NCI-H2029 (cell line): Measurements from ENCODE around the gene CDHR3.
A peak's percentile ranks its signal among the peaks of the same experiment; 100 is the strongest.

Experiments used
- DNase-seq: peaks from one replicate; lab custom pipeline; 2025; lab: John Stamatoyannopoulos, UW

CDHR3 gene

DNA sequence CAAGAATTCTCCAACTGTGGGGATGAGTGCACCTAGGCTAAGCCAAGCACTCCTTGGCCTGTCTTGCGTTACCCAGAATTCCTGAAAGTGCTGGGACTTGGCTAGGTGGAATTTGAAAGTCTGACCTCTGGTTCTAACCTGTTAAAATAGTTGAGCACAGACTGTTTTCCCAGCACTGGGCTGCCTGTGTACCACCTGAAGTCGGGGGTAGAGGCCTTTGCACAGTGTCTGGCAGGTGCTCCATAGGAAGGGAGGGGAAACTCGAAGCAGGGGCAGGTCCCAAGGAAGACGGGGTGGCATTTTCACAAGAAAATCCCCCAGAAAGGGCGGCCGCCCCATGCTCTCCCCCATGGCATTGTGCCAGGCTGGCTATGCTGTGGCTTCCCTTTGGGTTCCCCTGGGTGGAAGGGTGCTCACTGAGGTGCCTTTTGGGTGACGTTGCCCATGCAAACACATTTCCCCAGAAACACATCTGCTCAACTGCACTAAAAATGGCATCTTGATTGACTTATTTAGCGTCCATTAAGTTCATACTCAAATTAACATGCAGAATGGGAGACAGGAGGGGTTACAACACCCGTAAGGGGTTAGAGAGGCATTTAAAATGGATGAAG lies 86.2 kb downstream of the CDHR3 start:
- no peak for DNase-seq

DNA sequence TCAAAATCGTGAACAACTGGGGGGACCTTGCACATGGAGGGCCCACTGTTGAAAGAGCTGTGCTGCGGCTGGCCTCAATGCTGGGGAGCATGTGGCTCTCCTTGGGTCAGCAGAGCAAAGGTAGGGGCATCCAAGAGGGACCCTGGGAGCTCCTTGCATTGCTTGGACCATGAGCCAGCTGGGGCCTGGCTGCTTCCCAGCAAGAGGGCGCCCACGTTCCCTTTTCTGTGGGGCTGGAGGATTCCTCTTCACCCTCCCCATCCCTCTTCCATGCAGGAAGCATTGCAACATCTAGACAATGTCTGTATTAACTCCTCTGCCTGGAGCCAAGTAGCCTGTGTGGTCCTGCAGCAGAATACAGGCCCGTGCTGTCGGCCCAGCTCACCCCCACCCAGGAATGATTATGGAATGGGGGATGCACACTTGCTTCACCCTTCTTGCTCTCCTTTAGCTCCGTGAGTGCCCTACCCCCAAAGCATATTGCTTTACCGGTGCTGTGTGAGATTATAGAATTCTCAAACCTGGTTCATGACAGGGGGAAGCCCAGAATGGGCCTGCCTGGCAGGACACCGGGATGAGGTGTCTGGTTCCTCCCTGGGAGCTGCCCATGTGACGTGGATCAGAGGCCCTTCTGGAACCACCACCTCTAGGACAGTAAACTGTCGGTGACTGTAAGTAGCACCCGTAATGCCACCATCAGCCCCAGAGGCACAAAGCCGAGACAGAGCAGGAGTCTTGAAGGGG lies 87.1 kb downstream of the CDHR3 start:
- DNase-seq: no peak

DNA sequence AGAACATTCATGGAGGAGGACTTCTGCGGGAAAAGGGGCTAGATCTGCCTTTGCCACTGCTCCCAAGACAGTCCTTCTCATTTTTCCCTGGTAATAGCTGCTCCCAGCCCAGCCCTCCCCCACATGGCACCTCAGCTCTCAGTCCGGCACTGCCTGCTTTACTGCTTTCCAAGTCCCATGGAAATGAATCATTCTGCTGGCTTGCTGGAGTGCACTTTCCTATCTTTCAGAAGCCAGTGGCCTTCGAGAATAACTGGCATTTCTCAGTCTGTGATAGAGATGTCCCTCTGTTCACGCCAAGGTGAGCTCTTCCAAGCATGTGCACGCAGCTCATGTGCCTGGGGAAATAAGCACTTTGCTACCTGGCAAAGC lies 87.7 kb downstream of the CDHR3 start:
- no peak for DNase-seq

DNA sequence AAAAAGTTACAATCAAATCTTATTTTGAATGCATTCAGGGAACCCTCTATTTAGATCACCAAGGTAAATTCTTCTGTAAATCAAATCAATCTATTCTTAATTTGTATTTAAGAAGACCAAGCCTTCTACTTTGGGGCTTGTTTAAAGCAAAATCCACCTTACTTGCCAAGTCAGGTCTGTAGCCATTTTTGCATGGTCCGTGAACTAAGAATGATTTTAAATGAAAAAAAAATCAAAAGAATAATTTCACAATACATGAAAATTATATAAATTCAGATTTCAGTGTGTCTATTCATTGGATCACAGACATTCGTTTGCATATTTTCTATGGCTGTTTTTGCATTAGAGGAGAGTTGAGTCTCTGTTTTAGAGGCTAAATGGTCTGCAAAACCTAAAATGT lies 89.6 kb downstream of the CDHR3 start:
- DNase-seq: no peak

DNA sequence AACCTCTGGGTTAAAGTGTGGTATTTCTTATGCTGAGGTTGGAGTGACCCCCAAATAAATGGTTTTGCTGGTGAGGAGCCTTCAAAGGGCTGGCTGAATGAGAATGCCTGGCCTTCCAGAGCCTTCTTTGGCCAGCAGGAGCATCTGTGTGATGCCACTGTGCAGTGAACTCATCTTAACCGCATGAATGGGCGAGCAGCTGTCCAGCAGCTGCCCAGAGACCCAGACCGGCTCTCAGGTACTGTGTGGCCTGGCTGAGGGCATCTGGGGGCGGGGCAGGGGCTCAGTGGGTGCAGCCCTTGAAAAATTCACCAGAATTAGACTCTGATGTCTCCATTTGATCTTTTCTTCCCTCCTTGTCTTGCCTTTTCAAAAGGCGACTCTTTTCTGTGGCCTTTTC lies 90.0 kb downstream of the CDHR3 start:
- DNase-seq: no peak

DNA sequence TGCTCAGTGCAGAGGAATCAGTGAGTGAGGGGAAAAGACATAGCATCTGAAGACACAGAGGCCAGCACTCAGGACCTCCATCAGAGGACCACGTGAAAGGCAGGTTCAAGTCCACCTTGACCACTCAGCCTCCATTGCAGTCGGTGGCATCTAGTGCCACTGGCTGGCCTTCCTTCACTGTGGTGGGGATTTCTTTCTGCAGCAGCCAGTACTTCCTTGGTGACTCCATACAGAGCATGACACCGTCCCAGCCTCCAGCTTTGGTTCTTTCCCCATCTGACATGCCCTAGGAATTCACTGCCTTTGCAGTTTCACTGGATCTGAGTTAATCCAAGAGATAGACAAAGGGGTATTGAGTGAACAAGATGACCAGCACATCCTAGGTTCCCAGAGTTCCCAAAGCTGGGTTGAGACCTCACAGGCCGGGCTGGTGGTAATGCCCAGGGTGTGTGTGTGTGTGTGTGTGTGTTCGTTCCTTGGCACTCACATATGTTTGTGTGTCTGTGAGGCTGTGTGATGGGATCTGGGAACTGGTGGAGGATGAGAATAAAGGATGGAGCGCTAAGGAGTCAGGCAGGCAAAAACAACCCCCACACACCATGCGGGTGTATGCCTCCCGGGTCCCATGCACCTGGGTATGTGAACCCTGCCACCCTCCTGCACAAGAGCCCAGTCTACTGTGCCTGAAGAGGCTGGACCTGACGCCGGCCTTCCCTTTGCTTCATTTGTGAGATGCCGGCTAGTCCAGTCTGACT lies 91.3 kb downstream of the CDHR3 start:
- DNase-seq: no peak

DNA sequence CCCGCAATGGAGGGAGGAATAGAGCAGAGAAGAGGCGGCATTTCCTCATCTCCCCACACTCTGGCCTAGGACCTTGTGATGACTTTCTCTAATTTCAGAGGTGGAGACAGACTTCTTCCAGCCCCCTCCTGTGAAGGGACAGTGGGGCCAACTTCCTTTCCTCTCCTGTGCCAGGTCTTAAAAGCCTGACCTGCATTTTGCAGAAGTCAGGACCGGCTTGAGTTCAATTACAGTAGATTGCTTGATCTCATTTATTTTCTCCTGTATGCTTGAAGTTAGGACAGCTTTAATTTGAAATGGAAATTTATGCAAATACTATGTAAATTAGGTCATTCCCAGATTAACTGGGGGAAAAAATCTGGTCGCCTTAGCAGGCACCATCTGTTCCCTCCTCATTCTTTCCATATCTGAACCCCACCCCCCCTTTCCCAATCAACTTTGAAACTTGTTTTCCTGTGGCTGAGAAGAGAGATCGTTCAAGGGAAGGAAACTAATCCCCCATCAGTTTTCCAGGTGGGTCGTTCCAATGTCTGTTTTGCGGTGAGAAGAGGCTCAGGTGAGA lies 92.0 kb downstream of the CDHR3 start:
- DNase-seq: no peak

DNA sequence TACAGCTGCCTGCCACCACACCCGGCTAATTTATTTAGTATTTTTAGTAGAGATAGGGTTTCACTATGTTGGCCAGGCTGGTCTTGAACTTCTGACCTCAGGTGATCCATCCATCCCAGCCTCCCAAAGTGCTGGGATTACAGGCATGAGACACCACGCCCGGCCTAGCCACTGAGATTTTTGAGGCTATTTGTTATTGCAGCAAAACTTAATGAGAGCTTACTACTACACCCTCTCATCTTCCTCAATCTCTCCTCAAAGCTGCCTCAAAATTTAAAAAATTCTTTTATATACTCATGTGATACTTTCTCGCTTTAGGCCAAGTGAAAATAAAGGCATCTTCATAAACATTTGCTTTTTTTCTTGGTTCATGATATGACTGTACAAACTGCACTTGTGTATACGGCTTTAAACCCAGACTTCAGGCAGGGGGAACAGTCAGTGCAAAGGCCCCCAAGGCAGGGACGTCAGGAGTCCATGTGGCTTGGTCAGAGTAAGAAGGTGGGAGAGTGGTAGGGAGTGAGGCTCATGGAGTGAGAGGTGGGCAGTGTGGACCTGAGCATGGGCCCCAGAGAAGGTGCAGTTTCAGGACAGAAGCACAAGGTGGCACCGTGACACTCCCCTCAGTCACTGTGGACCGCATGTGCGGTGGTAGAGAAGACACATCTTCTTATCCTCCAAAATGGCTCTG lies 93.6 kb downstream of the CDHR3 start:
- peak; percentile 55 for DNase-seq

DNA sequence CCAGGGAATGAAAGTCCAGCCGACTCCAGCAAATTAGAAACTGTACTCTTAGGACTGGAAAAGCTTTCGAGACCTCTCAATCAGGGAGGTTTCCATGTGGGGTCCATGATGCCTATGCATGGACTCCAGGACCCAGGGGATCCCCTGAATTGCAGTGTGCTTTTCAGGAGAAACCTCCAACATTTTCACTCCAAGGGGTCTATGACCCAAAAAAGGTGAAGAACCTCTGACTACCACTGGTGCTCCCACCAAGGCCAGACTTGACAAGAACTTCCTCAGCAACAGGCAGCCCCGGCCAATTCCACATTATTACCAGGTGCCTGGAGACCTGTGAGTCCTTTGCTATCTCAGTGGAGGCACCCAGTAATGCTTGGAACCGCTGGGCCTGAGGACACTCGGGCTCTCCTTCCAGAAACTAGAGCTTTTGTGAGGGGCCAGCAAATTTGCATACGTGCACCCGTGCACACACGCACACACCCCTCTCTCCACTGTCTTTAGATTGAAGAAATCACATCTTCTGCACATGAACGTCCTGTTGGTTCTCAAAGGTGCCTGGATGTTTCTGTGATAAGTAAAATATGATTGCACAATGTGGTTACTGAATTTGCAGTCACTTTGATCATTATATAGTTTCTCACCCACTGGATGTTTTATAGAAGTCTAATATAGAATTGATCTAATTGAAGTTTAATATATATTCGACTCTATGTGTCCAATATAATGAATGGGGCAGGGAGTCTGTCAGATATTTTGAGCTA lies 94.3 kb downstream of the CDHR3 start:
- DNase-seq: no peak

DNA sequence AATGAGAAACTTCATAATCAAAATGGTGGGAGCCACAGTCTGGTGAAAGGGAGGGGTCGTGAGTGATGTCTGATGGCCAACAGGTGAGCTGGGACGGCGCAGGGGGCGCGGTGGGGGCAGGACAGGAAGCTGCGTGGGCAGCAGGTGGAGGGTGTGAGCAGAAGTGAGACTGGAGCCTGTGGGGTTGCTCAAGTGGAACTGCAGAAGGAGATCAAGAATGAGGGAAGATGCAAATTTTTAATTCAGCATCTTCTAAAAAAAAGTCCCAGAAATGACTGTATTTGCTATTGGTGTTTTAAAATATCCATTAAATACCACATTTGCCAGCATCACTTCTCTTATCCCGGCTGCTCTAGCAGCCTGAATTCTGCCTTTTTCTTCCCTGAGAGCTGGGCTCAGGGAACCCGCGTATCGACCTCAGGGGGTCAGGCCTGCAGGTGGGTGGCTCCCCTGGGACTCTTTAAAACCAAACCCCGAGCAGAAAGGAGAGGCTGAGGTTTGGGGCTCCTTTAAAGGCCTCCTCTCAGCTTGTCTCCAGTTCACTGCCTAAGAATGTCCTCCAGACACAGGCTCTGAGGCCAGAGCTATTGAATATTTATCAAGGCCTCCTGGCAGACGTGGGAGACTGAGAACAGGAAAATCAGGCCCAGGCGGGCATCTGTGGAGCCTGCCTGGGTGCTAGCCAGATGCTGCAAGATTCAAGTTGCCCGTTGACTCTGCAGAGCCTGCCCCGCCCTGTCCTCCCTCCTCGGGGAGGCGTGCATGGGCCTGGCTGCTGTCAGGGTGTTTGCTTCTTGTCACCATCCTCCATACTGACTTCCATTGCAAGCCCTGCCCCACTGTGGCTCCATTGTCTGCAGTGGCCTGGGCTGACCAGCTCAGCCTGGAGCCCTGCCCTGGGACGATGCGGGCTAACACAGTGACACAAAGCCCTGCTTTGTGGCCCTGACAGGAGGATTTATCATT lies 95.2 kb downstream of the CDHR3 start:
- DNase-seq: peak; percentile 35

DNA sequence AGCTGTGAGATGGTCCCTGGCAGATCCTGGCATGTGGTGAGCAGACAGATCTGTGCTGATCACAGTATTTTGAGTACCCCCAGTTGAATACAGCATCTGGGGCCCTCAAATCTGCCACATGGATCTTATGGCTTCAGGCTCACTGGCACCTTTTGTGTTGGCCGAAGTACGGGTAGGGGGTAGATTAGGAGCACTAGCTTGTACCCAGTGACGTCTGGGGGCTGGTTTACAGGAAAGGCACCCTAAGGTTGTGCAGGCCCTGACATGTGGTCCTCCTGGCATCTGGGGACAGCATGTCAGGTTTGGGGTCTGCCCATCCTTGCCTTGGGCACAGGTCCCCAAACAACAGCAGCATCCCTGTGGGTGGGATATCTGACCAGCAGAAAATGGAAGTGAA lies 95.9 kb downstream of the CDHR3 start:
- no peak for DNase-seq

DNA sequence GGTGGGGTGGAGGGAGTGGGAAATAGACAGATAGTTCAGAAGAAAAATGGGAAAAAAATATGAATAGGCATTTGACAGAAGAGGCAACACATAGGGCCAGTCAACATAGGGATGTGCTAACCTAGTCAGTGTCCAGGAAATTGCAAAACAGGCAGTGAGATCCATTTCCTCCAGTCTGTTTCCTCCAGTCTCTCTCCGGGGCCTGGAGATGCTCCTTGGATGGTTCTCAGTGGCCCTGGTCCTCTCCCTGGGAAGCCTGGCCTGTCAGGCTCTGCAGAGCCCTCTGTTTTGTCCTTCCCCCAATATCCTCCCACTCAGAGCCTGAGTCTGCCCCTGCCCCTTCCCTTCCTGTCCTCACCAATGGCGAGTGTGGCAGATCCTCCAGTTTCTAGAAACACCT lies 96.5 kb downstream of the CDHR3 start:
- no peak for DNase-seq

DNA sequence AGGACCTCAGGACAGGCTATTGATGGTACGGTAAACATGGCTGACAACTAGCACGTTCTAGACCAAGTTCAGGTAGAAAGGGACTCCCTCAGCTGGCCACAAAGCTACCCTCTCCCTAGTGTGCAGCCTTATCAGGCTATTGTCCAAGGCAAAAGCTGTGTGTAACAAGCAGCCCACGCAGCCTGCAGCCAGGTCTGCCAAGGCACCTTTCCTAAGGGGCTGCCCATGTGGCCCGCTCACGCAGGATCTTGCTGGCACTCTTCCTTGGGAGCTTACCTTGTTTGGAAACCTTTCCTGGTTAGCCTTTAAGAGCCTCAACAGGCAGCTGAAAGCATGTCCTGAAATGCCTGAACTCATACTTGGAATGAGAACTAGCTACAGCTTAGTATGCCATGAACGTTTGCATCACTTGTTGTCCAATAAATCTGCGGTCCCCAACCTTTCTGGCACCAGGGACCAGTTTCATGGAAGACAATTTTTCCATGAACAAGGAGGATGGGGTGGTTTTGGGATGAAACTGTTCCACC lies 97.4 kb downstream of the CDHR3 start:
- DNase-seq: no peak

DNA sequence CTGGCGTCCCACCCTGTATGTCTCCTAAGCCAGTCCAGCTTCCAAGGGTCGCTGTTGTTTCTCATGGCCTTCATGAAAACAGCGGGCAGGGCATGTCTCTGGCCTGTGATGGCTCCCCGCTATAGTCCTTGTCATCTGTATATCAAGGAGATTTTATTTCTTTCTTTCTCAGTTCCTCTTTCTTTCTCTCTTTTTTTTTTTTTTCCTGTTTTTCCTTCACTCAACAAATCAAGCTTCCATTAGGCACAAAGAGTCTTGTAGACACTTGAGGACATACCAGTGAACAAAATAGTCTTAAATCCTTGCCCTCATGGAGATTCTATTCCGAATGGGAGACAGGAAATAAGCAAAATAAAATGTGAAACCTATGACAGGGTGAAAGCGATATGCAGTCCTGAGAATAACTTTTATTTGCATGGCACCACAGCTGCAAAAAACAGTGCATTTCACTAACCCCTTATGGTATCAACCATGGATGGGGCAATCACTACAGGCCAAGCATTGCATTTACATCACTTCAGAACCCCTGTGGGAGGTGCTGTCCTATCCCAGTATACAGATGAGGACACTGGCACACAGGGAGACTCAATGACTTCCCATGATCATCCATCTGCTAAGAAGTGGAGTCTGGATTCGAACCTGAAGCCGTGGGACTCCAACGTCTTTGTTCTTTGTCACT lies 98.4 kb downstream of the CDHR3 start:
- no peak for DNase-seq

DNA sequence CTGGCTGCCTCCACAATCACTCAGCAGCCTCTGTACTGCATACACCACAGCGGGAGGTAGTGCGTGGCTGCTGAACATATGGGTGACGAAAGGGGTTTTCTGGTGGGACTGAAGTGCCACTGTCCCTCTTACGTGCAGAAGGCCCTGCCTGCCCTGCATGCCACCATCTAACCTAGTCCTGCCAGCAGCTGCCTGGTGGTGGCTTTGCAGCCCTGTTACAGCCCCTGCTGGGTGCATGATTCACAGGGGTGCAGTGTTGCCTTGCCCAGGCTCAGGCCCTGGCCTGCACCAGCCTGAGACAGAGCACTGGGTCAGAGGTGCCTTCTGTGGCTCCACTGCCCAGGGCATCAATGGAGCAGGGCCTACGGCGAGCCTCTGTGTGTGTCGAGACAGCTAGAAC lies 98.9 kb downstream of the CDHR3 start:
- DNase-seq: no peak

DNA sequence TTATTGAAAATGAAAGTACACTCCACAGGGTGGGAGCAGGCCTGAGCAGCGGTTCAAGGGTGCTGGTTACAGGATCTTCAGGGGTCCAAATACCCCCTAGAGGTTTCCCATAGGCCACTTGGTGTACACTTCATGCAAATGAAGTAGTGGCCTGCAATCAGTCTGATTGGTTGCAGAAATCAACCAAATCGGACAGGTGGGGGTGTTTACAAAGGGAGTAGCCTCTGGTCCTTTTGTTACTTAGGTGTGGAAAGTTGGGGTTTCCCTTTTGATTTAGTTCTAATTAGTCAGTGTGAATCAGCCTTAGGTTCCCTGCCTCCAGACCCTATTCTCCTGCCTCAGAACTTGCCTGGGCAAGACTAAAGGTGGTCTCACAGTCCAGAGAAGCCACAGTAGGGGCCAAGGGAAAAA lies 99.5 kb downstream of the CDHR3 start:
- DNase-seq: no peak

DNA sequence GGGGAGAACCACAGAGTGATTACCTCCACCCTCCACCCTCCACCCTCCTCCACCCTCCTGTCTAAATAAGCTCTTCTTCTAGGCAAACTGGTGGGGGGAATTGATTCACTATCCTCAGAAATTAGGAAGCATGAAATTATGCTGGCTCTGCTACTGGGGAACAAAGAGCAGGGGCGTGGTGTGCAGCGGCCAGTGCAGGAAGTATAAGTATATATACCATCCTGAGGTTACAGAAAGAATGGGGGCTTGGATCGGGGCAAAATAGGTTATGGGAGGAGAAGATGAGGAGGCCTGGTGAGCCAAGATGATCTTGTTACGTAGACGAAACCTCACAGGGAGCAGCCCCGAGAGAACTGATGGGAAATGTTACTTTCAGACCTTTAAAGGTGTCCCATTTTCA lies 100.0 kb downstream of the CDHR3 start:
- no peak for DNase-seq

DNA sequence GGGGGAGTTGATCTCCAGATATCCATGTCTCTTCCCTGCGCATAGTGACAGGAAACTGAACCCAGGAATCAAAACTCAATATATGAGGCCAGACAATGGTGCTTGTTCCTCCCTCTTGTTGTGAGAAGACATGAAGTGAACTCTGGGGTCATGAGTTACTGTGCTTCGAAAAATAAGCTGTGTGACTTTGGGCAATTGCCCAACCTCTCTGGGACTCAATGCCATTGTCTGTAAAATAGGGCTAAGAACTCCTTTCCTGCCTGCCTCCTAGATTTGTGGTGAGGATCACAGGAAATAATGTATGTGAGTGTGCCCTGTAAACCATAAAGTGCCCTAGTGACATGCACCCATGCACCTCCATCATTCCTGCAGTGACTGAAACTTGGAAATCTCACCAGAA lies 100.6 kb downstream of the CDHR3 start:
- DNase-seq: no peak

DNA sequence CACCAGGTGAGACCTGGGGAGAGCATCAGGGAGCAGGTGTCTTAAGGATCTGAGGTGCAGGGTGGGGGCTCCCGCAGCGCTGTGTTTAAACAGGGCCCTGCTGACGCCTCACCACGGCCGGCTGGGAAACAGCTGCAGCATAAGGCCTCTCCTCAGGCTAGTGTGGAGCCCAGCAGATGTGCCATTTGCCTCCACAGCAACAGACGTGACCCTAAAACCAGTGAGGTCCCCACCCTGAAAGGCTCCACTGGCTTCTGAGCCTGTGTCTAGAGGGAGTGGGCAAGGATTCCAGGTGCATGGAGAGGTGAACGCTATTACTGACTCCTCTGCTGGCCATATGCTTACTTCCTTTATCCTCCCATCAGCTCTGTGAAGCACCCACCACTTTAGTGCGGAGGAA lies 101.3 kb downstream of the CDHR3 start:
- DNase-seq: no peak
